Activated CD8-positive, alpha-beta memory T cell treated with anti-CD3 and anti-CD28 coated beads, Interleukin-2, amount 50 U/mL, for 1 hour (primary cell): Measurements from ENCODE around the gene PHC1.
A peak's percentile ranks its signal among the peaks of the same experiment; 100 is the strongest.
"Not testable (repeated sequence)": the region's sequence is repeated elsewhere in the genome, so short reads cannot be mapped to it uniquely, and the experiment has no call there.

Source experiments
- DNase-seq: peaks from one replicate; pipeline ENCODE4 v3.0.0-alpha.2; 2020; ENCODE audit errors: extremely low read depth

The PHC1 gene

DNA sequence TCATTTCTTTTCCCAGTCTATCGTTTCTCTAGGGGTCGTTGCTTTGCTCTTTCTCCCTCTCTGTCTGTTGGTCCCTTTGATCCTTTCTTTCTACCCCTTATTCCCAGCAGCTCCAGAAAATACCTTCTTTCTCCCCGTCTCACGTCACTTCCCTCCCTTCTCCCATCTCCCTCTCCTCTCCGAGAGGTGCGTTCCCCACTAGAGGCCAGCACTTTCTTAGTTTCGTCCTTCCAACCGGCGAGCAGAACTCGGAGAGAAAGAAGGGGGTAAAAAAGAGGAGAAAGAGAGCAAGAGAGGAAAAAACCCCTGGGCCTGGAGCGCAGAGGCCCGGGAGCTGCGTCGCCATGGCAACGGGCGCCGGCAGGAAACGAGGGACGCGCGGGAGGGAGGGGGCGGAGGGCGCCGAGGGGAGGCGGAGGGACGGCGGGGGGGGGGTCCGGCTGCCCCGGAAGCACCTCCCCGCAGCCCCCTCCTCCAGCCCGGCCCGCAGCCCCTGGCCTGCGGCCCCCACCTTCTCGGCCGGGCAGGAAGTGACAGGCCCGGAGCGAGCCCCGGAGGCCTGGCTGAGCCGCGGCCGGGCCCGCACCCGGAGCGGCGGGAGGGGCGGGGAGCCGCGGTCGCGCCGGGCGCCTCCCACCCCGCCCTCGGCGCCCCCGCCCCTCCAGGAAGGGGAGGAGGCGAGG is at the start of gene PHC1:
Gene PHC1 (plus strand): TSS at position 477 of the 683 bp plus-strand sequence. CDS start 3,169 bp downstream, outside the sequence.
- peak; percentile 43 for DNase-seq

DNA sequence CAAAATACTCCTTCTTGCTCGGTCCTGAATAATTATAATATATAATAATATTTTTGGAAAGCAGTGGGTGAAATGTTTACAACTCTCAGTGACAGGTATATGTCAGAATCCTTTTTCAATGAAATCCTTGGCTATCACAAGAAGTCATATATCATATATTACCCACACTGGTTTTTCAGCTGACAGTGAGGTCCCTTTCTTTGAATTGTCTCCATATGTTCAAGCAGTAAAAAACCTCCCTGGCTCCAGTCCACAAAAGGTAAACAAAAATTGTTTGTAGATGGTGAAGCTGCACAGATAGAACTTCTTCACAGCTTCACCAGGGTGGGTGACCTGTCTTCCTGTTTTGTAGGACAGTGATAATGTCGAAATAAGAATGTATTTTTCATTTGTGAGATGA is 47.9 kb upstream of the PHC1 start:
- no peak for DNase-seq

GRCh38 chr12:8867009-8867408 is 47.3 kb upstream of the PHC1 start:
- no peak for DNase-seq

DNA sequence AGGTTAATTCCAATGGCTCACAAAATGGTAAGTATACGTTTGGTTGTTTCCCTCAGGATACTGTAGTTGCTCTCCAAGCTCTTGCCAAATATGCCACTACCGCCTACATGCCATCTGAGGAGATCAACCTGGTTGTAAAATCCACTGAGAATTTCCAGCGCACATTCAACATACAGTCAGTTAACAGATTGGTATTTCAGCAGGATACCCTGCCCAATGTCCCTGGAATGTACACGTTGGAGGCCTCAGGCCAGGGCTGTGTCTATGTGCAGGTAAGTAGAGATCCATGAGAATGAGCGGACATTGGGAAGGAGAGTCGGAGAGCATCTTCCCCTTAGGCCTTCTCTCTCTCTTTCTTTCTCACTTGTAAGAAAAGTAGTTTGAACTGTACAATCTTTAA is 46.5 kb upstream of the PHC1 start:
- DNase-seq = no peak

GRCh38 chr12:8870586-8870985 is 43.7 kb upstream of the PHC1 start:
- no peak for DNase-seq

DNA sequence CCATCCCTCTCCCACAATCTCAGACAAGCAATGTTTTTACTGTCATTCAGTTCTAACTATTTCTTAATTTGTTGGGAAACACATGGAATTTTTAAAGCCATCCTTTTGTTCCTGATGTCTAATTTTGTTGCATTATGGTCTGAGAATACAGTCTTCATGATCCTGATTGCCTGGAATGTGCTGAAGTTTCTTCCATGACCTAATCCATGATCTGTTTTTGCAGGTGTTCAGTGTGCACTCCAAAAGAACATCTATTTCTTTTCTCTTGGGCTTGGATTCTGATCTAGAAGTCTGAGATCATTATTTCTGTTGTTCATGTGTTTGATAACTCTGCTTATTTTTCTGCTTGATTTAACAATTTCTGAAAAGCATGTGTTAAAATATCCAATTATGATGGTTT is 43.2 kb upstream of the PHC1 start:
- no peak for DNase-seq

DNA sequence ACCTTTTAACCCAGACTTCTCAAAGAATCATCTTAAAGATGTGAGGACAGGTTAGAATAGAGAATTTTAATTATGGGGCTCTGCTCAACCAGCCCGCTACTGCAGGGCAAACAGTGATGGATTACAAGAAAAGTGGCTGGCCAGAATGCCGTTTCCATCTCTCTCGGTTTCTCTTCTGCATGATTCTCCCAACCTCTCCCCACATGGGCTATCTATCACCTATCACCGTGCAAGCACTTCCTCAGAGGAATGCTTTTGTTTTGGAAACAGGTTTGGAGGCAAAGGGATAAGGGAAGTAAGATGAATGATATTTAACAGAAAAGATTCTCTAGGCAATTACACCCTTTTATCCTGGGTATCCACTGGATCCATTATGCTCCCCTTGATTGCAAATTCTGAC is 37.4 kb upstream of the PHC1 start:
- no peak for DNase-seq

DNA sequence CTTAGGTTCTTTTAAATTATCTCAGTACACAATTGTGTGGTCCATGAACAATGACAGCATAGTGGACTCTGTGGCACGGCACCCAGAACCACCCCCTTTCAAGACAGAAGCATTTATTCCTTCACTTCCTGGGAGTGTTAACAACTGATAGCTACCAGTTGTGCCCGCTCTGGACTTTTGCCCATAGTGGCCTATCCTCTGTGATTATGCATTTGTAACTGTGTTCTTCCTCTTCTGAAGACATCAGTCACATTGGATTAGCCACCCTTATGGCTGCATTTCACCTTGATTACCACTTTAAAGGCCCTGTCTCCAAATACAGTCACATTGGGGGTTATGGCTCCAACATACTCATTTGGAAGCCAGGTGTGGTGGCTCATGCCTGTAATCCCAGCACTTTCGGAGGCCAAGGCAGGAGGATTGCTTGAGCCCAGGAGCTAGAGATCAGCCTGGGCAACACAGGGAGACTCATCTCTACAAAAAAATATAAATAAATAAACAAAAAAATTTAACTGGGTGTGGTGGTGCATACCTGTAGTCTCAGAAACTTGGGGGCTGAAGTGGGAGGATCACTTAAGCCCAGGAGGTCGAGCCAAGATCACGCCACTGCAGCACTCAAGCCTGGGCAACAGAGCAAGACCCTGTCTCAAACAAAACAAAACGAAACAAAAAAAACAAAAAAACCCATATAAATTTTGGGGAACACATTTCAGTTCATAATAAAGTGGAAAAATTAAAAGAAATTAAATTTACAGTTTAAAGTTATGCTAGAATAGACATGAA is 27.6 kb upstream of the PHC1 start:
- no peak for DNase-seq

DNA sequence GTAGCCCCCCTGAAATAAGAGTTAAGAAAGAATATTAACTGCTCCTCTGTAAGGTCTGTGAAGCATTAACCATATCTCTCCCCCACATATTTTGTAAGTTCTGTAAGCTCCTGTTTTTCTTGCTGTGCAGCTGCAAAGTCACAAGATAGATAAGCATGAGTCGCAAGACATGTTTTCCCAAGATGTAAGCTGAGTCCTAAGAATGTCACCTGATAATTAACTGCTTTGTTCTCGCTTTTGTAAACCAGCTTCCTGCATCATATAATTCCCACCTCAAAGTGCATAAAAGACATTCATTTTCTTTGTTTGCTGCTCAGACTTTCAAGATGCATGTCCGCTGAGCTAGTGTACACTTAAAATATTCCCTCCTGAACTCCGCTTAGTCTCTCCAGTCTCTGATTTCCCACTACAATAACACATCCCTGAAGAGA is 27.0 kb upstream of the PHC1 start:
- DNase-seq = no peak

DNA sequence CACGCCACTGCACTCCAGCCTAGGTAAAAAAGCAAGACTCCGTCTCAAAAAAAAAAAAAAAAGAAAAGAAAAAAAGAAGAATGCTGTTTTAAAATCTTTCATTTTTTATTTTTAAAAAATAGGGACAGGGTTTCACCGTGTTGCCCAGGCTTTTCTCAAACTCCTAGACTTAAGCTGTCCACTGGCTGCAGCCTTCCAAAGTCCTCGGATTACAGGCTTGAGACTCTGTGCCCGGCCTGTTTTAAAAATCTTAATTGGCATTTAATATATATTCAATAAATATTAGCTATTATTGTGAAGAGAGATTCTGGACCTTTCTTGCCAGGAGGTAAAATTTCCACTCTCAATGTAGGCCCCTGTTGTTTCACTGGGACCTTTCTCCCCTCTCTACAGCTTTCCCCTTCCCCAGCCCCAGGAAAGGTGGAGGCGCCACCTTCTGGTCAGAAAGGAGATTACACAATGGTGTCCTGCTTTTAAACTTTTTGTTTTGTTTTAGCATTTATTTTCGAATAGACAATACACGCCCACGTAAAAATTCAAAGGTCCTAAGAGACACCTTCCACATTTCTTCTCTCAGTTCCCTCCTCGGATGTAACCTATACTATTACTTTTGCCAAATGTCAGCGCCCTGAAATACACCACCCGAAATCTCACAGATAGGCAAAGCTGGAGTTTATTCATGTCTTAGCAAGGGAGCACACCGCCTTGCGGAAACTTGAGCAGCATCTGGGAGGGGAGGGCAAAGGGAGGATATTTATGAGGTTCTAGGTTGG is 23.8 kb upstream of the PHC1 start:
- no peak for DNase-seq

GRCh38 chr12:8891976-8892375 is 22.3 kb upstream of the PHC1 start:
- no peak for DNase-seq

- DNase-seq = no peak
These were observed 19.9 kb upstream of the PHC1 start for GRCh38 chr12:8894378-8894777.

GRCh38 chr12:8894986-8895385 is 19.3 kb upstream of the PHC1 start:
- DNase-seq = no peak

DNA sequence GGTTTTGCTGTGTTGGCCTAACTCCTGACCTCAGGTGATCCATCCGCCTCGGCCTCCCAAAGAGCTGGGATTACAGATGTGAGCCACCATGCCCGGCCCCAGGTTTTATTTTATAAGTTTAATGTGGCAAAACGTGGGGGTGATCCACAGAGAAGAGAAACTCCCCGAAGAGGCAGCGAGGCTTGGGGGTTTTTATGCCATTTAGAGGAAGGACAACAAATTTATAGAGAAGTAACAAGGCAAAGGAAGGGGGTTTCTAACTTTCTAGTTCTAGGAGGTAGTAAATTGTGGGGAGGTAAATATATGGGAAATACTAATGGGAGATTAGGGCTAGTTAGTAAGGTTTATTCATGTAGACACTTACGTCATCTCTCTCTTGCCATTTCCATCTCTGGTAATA is 17.2 kb upstream of the PHC1 start:
- no peak for DNase-seq

- no peak for DNase-seq
These were observed 14.5 kb upstream of the PHC1 start for GRCh38 chr12:8899830-8900229.

GRCh38 chr12:8902703-8903102 is 11.6 kb upstream of the PHC1 start:
- DNase-seq = not testable (repeated sequence)

DNA sequence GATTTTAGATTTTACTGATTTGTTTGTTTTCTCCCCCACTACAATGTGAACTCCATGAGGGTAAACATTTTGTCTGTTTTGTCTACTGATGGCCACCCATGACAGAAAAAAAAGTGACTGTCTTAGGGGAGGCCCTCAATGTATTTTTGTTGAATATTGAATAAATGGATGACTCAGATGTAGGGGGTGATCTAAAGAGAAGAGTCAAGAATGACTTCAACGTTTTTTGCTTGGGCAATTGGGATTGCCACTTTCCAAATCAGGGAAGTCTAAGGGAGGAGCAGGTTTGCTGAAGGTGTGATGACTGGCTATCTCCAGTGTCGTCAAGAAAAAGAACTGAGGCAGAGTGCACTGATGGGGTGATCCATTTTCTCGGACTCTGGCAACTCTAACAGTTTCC is 10.7 kb upstream of the PHC1 start:
- no peak for DNase-seq

GRCh38 chr12:8904665-8905064 is 9.6 kb upstream of the PHC1 start:
- DNase-seq = no peak

DNA sequence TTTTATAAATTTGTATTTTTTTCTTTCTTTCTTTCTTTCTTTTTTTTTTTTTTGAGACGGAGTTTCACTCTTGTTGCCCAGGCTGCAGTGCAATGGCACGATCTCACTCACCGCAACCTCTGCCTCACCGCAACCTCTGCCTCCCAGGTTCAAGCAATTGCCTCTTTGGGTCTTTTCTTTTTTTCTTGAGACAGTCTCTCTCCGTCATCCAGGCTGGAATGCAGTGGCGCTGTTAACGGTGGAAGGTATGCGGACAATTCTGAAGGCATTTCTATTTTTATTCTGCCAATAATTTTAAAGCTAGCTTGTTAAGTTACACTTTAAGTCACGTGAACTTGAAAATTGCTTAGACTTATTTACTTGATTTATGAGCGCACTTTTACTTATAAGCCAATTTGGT is 8.8 kb upstream of the PHC1 start:
- no peak for DNase-seq

DNA sequence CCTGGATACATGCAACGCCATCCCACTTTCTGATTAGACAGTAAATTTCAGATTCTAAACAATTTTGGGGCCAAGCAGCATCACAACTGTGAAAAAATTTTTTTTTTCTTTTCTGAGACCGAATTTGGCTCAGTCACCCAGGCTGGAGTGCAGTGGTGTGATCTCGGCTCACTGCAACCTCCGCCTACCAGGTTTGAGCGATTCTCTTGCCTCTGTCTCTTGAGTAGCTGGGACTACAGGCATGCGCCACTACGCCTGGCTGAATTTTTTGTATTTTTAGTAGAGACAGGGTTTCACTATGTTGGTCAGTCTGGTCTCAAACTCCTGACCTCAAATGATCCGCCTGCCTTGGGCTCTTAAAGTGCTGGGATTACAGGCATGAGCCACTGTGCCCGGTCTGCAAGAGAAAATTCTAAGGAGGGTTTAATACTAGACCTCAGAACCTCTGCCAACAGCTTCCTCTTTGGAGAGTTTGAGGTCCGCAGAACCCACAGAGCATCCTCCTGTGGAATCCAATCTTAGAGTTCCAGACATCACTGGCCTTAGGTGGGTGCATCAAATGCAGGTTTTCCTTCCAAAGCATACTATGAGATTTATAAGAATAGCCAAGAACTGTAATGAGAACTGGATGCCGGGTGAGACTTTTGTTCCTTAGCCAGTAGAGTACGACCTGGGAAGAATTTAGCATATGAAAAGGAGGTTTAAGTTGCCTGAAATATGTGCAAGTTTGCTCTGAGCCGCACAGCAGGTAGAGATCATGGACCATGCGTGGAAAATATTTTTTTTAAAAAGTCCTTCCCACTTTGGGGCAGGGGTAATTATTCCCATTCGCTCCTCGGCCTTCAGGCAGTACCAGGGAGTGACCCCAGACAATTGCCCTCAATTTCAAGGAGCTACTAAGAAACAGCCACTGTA is 7.8 kb upstream of the PHC1 start:
- no peak for DNase-seq

GRCh38 chr12:8907513-8907912 is 6.8 kb upstream of the PHC1 start:
- DNase-seq = no peak

- DNase-seq = no peak
These were observed 4.6 kb upstream of the PHC1 start for GRCh38 chr12:8909752-8910151.
